HG03378 (cell line): ENCODE measurements around the gene KIF24.
"Not testable (repeated sequence)": the region's sequence is repeated elsewhere in the genome, so short reads cannot be mapped to it uniquely, and the experiment has no call there.

Experiments
- ATAC-seq: cut with Tn5 transposase; IDR thresholded peaks from one replicate; pipeline ENCODE4 v1.9.1; 2021; ENCODE audit warnings: mild to moderate bottlenecking, moderate library complexity; ENCODE audit not compliant: unreplicated experiment

KIF24 gene

DNA sequence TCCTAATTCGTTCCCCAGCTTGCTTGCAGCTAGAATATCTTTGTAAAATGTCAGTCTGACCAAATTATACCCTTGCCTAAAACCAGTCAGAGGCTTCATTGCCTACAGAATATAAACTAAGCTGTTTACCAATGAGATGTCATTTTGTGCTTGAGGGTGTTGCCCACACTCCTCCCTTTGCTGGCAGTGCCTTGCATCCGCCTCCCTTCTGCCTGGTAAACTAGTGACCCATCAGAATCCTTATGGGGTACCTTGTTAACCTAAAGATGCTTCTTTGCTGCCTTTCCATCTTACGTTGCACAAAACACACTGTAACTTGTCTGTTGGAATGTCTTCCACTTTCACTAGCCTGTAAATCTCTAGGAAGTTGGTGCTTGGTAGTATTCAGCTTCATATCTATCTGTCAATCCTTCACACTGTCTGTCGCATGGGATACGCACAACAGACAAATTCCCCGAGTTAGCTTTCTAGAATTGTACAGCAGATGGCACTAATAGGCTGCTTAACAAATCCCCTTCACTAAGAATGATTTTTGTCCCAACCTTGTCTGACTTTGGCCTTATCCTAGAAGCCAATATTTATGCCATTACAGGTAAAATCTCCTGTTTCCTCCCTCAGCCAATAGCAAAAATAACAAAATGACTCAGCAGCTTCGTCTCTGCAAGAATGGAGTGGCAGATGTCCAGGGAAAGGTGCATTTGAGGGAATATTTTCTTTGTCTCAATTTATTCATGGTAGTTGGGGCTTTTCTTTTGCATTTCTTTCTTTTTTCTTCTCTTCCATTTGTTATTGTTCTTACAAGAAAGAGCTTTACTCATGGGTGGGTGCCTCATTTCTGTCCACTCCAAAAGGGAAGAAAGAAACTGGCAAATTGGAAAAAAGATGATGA is 3.3 kb upstream of the KIF24 start:
- ATAC-seq, result no peak

DNA sequence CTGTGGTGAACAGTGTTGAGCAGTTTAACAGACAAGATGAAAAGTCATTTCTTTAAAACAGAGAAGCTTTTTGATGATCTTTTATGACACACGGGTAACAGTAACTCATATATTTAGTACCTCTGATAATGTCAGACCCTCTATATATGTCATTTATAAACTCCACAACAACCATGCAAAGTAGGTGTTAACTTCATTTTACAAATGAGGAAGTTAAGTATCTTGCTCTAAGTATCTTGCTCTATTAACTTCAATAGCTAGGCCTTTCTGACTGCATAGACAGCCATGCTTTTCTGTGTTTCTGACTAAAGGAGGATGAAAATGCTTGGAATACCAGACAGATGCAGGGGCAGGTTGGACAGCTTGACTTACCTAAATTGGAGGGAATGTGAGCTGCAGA is 2.1 kb upstream of the KIF24 start:
- no peak for ATAC-seq

DNA sequence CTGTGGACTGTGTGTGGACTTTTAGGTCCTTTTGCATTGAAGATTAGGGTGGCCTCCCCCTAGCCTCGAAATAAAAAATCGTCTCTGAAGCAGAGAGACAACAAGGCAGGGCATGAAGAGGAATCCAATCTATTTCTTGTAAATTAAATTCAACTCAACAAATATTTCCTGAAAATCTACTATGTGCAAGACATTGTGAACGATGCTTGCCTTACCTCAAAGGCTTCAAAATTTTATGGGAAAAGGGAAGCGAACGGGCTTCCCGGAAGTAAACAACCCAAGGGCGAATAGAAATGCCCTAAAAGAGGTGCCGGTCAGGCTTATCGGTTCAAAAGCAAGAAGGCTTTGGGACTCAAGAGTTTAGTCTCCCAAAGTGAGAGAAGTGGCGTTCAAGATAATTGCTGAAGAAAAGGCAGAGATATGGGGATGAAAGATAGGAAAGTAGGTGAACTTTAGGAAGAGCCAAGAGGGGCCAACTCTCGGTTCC is 525 bp downstream of the KIF24 start:
- no peak for ATAC-seq

DNA sequence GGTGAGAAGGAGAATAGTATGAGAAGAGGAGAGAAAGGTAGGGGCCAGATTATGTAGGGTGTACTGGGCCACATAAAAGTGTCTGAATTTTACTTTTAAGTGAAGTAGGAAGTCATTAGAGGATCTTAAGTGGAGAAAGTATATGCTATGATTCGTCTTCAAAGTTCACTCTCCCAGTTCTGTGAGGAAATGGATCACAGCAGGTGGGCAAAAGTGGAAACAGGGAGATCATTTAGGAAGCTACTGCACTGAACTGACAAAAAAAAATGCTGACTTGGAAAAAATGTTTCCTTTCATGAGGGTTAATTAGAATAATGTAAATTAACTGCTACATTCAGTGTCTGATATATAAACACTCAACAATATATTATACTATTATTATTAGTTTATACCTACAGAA is 2.4 kb downstream of the KIF24 start:
- no peak for ATAC-seq

DNA sequence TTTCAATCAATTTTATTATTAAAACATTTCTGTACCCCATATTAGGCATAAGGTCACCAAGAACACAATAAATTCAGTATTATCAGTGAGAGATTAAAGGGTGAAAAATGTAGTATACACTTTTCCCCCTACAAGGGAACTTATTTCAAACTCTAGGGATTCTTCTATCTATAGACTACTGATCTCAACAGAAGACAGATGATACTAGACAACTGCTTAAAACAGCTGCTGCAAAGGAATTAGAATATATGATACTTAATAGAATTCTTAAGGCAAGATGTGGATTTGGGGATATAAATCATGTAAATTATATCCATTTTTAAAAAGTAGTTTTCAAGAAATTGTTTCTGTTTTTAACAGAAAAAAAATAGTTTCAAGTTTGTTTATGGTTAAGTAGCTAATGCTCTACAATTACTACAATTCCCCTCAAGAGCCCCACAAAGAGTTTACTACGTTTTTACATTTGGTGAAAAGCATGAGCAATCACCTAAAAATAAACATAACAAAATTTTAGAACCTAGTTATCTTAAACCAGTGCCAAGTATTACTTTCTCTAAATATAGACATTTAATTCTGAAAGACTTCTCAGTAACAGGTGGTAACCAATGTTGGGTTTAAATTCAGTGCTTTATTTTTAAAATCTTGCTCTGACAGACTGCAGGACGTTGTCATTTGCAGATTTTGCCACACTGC is 6.0 kb downstream of the KIF24 start:
- no peak for ATAC-seq

DNA sequence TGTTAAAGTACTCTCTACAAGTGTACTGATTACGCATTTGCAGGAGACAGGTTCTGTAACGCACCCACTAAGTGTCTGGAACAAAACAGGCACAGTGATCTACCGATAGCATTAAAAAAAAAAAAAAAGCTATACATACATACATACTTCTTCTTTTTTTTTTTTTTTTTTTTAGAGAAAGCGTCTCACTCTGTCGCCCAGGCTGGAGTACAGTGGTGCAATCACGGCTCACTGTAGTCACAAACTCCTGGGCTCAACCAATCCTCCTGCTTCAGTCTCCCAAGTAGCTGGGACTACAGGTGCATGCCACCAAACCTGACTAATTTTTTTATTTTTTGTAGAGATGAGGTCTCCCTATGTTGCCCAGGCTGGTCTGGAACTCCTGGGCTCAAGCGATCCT is 7.6 kb downstream of the KIF24 start:
- ATAC-seq, result no peak

DNA sequence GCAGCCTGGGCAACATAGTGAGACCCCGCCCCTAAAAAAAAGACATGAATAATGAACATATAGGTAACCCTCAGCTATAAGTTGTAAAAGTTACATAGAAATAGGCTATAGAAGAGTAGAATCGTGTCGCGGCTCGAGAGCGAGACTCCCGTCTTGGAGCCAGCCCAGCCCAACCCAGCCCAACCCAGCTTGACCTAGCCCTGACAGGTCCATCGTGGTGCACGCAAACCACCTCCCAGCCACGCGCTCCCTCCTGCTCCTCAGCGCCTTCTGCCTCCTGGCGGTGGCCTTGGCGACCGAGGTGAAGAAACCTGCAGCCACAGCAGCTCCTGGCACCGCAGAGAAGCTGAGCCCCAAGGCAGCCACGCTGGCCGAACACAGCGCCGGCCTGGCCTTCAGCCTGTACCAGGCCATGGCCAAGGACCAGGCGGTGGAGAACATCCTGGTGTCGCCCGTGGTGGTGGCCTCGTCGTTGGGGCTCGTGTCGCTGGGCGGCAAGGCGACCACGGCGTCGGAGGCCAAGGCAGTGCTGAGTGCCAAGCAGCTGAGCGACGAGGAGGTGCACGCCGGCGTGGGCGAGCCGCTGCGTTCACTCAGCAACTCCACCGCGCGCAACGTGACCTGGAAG is 10.8 kb downstream of the KIF24 start:
- no peak for ATAC-seq

DNA sequence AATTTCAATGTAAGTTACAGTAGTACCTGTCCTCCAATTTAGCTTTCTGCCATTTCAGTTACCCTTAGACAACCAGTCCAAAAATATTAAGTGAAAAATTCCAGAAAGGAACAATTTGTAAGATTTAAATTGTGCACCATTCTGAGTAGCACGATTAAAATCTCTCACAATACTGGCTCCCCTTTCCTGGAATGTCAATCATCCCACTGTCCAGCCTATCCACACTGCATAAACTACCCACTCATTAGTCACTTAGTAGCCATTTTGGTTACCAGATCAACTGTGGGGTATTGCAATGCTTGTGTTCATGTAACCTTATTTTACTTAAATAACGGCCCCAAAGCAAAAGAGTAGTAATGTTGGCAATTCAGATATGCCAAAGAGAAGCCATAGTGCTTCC is 11.6 kb downstream of the KIF24 start:
- ATAC-seq, result no peak

DNA sequence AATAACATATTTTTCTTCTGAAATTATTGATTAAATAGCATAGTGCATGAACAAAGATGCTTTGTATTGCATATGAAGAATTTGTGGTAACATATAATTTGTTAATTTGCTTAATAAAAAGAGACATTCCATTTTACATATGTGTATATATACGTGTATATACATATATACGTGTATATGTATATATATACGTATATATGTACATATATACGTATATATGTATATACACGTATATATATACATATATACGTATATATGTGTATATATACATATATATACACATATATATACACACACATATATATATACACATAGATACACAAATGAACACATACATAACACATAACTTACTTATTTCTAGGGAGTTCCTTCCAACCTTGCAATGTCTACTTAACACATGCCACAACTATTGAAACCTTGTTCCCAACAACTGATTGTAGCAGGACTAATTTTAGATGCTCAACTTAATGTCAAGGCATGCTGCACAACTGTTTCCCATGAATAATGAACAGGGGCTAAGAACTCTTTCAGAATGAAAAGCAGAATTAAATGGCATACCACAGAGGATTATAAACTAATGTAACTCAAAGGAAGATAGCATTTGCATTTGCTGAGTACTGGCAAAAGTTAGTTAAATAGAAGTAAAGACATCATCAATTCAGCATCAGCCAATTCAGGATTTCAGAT is 17.4 kb downstream of the KIF24 start:
- ATAC-seq, result no peak

DNA sequence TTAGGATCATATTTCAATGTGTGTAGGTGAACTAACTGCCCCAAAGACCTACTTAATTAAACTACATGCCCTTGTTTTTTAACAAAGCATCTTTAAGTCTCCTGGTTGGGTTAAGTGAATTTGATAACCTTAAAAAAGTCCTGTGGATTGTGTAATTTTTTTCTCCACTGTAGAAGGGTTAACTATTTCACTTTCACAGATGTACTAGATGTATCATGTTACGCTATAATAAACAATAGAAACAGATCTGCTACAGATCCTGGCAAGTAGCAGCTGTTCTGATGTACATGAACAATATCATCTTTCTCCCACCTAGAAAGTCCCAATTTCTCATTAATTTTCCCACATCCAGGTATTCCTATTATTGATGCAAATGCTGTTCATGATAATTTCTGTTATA is 18.9 kb downstream of the KIF24 start:
- ATAC-seq, result no peak

DNA sequence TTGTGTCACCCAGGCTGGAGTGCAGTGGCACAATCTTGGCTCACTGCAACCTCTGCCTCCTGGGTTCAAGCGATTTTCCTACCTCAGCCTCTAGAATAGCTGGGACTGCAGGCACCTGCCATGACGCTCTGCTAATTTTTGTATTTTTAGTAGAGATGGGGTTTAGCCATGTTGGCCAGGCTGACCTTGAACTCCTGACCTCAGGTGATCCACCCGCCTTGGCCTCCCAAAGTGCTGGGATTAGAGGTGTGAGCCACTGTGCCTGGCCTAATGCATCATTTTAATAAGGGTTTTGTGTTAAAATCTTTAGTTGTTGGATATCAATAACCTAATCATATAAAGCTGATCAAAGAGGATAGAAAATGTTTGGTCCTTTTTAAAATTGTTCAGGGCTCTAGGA is 20.8 kb downstream of the KIF24 start:
- ATAC-seq, result not testable (repeated sequence)

DNA sequence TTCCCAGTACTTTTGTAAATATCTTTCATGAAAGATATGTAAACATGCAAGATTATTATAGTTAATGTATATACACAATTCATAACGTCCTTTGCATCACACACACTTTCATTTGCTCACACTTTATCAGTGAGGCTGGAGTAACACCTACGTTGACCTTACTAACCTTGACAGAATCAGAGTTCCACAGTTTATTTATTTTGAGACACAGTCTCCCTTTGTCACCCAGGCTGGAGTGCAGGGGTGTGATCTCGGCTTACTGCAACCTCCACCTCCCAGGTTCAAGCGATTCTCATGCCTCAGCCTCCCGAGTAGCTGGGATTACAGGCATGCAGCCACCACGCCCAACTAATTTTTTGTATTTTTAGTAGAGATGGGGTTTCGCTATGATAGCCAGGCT is 28.0 kb downstream of the KIF24 start:
- not testable (repeated sequence) for ATAC-seq

DNA sequence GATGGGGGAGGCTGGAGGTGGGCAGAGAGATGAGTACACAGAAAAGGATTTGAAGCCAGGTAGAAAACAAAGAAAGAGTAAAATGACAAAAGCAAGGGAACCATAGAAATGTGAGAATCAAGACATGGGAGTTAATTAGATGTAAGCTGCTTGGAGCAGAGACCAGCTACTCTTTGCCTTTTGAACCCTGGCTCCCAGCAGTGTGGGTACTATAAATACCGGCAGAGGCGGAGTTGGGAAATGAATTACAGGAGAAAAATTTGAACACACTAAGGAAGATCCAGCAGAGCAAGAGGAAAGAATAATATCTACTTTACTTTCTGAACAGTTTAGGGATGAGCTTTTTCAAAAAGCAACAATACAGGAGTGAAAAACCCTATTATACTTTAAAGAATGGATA is 36.5 kb downstream of the KIF24 start:
- no peak for ATAC-seq

DNA sequence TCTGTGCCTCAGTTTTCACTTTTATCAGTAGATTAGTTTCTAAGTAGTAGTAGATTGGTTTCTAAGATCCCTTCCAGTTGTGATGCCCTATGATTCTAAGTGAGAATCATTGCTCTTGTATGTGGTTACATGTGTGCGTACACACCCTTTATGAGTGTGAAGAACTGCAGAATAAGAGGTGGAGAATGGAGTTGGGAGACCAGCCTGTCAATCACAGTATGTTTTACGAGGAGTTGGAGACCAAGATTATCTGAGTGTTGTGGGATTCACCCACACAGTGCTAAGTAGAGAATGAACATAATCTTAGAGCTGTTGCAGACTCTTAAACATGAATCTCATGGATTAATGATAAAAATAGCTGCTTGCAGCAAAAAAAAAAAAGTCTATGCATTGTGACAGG is 37.6 kb downstream of the KIF24 start:
- ATAC-seq, result no peak

DNA sequence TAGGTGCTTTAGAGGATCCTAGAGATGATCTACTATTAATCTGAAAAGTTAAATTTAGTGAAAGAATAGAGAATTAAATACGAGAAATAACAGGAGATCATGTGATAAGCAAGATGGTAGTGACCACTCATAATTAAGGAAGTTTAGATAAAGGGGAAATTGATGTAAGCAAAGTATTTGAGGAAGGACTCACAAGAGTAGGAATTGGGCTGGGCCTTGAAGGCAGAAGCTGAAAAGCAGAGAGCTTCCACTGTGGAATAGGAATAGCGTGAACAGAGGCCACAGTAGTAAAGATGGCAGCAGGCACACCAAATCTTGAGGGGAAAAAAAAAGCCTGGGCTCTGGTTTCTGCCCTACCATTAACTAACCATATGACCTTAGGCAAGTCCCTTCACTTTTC is 38.0 kb downstream of the KIF24 start:
- no peak for ATAC-seq

DNA sequence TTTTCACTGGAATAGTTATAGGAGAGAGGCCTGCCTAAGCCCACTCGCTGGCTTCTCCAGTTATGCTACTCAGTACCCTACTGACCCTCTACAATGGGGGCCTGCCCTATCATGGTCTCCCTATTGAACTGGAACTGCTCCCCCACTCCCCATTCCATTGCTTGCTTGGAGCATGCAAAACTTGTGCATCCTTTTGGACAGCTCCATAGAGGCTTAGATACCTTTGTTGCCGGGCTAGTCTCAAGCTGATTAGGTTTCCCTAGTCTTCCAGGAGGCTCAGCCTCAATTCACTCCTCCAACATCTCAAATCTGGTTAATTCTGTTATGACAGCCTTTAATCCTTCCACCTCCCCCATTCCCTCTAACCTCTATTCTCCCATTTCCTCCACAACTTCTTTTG is 39.9 kb downstream of the KIF24 start:
- ATAC-seq, result no peak

DNA sequence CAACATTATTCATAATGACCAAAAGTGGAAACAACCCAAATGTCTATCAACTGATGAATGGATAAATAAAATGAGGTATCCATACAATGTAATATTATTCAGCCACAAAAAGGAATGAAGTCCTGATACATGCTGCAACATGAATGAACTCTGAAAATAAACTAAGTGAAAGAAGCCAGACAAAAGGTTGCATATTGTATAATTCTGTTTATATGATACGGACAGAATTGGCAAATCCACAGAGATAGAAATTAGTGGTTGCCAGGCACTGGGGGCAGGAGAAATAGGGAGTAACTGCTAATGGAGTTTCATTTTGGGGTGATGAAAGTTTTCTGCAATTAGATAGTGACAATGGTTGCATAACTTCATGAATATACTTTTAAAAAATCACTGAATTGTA is 47.0 kb downstream of the KIF24 start:
- ATAC-seq, result no peak

DNA sequence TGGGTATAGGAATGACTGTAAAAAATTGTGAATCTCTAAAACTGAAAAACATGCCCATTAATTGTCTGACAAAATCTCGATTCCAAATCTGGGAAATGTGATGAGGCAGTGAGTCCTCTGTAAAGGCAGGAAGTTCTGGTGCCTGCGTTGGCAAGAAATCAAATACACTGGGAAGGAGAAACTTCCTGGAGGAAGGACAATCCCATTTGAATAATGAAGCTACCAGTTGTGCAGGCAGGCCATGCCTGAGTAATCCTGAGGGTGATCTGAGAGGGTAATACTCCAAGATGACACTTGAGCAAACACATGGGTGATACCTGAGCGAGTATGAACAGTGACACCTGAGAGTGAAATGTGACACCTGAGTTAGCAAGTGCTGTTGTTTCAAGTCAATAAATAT is 49.7 kb downstream of the KIF24 start:
- ATAC-seq, result no peak
